ENCODE data around the gene SALL4.

- no peak for TF ChIP-seq POLR2A (IDR thresholded peaks at IDR 0.05)
- TF ChIP-seq CTCF (IDR thresholded peaks at IDR 0.05): no peak
- no peak for TF ChIP-seq EP300 (IDR thresholded peaks at IDR 0.05; ENCODE audit: low read depth)
- TF ChIP-seq POLR2AphosphoS5 (IDR thresholded peaks at IDR 0.05): no peak
These were observed 32.2 kb downstream of the SALL4 start for GRCh38 chr20:51769976-51770615.

Data from transverse colon (tissue), 4 donors.